Renal cortical epithelial cell (primary cell): Measurements from ENCODE around the gene ATP8A1. TPM values are rescaled to one million over a fixed set of nuclear protein-coding genes. Genes with fewer than 3 reads are reported as not detected.

ENCODE experiments used
- DNase-seq: peaks from one replicate; pipeline ENCODE4 v3.0.0-alpha.2; 2011; ENCODE audit warnings: low read depth
- total RNA-seq: library from RNA; depleted of rRNA; stranded (reverse); fragments of >200 nt; gene quantifications from 2 replicates; pipeline ENCODE4 v1.2.3, GENCODE V29; 2014

ATP8A1 gene
- total RNA-seq, 1 donor from 2014 or later, result 38.4 TPM

DNA sequence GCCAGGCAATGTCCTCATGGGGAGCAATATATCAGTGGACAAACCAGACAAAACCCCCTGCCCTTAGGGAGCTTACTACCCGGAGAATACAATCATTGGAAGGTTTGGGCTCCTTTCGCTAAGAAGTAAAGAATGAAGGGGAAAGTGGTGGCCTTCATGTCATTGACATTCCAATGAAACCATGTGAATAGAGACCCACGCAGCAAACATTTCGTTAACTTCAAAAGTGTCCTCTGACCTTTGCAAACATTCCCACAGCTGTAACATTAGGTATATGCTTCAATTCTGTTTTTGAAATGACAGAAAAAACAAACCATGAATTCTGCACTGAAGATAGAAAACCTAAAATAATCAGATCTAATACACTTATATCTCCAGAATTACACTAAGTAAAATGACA lies 7.0 kb downstream of the ATP8A1 start:
- no peak for DNase-seq

DNA sequence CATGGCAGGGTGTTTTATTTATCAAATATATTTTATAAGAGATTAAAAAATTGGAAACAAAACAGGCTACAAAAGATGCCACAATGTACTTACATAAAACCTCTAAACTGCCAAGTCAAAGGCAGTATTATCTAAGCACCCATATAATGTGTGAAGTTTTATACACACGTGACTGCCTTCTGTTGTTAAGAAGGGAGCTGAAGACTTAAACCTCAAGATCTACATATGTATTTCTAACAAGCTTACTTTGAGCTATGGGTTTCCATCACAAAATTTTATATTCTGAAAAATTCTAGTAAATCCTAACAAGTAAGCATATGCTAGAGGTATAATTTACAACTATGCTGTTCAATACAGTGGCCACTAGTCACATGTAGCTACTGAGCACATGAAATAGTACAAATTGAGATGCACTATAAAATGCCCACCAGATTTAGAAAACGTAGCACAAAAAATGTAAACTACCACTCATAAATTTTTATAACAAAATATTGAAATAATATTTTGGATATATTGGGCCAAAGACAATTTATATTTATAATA lies 9.8 kb downstream of the ATP8A1 start:
- DNase-seq, result no peak

DNA sequence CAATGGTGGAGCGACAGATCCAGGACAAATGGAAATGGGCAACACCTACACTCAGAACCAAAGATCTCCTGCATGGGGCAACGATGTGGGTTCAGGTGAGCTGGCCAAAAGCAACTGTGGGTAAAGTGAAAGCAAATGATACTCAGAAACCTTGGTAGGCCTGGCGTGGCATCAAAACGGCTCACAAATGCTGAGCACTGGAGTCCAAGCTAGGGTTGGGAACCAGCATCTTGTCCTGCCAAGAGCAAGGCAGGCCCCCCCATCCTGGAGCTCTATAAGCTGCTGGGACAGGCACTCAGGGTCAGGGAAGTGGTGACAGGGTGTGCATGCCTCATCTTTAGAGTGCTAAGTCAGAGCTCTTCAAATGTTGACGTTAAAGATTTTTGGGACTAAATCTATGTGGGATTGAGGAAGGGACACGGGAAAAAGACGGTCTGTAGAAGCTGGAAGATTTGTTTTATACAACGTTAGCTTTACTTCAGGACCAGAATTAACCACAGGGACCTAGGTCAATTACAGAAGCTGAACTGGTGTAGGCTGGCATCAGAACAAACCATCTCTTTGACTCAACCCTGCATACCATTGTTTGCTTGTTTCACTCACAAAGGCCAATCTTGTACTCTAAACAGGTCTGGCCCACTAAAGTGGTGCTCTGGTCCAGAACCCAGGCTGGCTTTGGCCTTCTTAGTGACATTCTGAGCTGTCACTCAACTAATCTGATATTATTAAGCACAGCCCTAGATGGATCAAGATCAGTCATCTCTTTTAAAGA lies 10.7 kb downstream of the ATP8A1 start:
- no peak for DNase-seq

DNA sequence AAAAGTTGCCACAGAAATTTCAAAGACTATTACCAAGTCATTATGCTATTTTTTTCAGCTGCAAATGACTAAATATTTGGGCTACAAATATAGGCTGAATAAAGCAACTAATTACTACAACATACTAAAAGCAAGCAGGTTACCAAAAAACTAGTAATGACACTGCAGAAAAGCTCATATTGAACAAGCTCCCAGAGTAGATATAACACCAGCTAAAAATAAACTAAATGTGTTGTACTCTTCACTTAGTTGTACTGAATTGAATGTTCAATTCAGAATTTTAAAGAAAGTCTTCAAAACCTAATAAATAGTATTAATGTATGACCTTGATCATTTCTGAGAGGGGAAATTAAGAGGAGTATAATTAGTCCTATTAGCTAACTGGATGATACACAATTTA lies 12.0 kb downstream of the ATP8A1 start:
- no peak for DNase-seq

DNA sequence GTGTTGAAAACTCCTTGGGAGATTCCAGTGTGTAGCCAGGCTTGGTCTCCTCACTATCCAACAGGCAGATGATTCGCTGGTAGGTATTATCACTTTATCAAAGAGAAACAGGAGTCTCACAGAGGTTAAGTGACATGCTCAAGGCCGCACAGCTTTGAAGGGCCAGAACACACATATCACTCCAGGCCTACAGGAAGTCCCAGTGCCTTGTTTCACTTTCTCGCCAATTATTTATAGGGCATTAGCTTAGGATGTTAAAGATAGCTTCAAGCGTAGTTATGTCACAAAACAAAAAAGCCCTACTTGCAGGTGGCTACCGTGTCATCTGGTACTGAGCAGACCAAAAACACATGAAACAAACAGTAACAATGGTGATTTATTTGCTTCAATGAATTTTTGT lies 13.2 kb downstream of the ATP8A1 start:
- no peak for DNase-seq

DNA sequence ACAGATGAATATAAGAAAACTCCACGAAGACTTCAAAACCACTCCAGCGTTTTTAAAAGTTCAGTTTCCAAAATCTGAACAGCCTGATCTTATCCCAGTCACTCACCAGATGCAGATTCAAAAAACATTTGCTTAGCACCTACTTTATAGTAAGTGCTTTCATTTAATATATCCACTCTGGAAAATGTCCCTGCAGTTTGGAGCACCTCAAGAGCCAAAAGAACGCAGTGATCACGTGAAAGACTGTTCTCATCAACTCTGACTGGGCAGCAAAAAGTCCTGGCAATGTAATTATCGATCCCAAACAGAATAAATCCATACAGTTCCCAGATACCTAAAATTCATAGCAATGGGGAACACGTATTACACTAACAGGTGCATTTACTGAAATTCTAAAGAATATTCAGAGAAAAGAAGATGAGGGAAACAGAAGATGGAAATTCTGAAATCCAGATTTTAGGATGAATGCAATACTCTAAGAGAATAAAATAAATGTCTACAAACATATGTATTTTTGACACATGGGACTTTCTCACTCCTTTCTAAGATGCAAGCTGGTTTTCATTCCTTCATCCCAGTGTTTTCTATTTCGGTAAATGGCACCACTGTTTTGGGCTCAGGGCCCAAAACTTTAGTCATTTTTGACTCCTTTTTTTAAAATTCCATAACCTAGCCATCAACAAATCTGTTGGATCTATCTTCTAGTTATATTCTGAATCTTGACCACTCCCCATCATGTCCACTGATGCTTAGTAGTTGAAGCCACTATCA lies 13.9 kb downstream of the ATP8A1 start:
- DNase-seq, result no peak

DNA sequence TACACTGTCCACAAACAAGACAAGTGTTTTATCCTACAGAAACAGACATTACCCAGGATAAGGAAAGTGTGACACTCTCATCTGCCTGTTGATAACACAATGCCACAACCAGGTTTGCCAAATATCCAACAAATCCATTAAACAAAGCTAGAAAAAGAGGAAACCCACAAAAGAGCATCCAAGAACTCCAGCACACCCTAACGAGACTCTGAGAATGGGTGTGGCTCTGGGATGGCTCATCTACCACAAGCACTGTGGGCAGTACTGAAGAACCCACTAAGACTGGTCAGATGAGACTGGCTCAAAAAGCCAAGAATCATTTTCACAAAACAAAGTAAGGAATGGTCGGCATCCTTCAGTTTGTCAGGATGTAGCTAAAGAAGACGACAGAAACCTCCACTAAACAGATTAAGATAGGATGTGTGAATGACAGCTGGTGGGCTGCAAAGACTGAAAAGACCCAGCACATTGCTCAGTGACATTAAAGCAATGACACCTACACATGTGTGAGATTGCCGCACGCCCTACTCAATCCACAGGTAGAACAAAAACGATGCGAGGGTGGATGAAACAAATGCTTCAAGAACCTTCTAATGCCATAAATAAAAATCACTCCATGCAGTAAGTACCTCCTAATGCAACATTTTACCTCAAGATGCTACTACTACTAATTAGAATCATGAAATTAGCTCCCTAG lies 14.7 kb downstream of the ATP8A1 start:
- no peak for DNase-seq

DNA sequence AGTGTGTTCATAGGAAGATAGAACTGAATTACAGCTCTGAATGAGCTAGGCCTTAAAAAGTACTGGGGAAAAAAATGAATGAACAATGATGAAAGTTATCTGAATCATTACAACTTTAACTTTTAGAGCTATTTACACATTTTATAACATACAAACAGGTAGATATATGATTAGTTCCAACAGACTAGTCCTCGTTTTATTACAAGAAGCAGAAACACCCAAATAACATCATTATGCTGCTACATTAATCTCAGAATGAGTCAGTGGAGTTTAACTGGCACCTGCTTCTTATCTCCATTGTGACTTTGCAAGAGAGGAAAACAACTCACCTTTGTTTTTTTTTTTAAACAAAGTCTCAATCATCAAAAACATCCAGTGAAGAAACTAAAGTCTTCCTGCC lies 15.2 kb downstream of the ATP8A1 start:
- DNase-seq, result no peak

DNA sequence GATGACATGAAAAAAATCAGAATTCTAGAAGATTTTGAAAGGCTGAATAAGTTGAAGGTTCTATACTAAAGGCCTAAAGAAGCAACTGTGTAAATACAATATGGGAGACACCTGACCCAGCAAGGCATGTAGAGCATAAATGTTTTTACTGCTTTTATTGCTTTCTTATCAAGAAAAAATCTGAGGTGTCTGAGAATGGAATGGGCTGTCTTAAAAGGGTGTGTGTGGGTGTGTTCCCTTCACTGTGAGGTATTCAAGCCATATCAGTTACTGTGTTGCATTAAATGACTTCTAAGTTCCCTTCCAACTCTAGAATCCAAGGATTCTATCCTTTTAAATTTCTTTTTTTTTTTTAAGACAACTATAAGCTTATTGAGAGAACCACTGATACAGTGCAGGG lies 15.7 kb downstream of the ATP8A1 start:
- peak; percentile 19 for DNase-seq

DNA sequence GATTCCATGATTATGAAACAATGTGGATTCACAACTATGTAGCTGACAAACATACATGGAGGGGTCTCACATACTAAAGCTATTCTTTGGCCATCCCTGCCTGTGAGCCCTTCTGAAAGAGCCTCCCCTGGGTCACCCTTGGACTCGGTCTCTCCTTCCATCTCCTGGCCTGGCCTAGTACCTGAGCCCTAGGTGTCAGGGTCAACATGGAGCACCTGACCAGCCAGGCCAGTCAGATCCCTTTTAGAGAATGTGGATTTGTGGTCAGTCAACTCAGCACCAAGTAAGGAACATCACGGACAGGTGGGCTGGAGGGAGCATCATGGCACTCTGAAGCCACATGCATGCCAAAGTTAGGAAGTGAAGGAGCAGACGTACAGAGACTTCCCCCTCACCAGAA lies 16.3 kb downstream of the ATP8A1 start:
- no peak for DNase-seq

DNA sequence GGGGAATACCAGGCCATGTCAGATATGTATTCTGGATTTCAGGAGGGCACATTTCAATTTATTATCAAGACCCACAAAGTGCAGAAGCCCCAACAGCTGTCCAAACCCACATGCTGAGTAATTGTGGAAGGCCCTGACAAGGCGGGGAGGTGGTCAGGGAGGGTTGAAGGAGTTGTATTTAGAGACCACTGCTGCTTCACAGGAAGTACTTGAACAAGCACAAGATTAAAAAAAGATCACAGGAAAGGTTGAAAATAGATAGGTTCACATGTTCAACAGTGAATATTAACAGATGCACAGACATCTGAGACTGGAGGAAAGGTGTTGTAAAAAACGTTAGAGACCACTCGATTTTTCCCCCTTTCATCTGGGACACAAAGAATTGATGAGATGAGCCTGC lies 17.9 kb downstream of the ATP8A1 start:
- DNase-seq, result no peak

DNA sequence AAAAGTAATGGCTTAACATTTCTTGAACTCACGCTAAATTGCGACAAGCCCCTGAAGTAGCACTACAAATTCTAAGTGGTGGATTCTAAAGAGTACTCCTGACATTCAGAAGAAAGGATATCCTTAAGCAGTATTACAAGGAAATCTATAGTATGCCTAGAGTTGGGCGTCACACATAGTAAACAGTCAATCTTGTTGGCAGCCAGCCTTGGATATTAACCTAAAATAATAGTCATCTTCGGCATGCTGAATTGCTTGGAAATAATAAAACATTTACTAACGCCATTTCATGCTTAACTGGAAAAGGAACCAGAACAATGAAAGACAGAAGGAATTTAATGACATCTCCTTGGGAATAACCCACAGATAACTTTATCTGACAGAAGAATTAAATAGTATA lies 18.6 kb downstream of the ATP8A1 start:
- DNase-seq, result no peak

DNA sequence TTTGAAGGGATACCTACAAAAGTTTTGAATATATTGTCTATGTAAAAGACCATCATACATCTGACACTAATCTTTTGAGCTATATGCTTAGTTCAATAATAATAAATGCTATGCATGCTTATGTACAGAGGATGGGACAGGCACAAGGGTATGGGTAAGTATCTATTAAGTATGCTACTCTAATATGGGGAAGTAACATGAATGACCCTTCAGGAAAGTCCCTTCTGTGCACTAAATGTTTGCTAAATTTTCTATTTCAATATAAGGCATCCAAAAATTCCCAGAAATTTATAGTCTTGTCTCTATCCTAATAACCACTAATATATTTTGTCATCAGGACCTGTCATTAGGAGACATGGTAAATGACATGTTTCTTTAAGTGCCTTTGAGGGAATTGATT lies 19.0 kb downstream of the ATP8A1 start:
- DNase-seq, result no peak

DNA sequence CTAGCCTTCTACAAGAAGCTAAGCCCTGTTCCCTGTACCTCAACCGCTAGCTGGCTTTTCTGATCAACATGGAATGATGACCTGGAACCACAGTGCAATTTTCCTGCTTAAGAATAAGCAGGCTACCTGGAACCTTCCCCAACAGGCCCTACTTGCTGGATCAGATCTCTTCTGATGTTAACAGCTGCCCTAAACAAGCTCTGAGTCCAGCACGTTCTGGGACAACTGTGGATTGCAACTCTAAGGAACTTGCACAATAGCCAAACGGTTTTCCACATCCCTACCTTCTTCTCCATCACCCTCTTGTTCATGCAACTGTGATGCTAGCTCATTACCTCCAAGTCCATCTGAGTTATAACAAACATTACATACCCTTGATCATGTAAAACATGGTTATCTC lies 19.8 kb downstream of the ATP8A1 start:
- no peak for DNase-seq

DNA sequence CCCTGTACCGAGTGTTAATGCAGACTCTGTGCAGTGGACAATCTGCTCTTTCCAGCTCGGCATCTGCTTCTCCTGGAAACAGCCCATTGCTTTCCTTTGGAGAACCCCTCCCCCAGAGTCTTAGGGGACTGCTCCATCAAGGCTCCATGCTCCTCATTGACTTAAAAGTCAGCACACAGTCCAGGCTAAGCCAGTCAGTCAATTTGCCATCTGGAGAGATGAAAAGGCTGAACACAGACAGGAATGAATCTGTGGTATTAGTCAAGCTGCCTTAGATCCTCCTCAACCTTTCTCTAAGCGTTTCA lies 20.3 kb downstream of the ATP8A1 start:
- no peak for DNase-seq

DNA sequence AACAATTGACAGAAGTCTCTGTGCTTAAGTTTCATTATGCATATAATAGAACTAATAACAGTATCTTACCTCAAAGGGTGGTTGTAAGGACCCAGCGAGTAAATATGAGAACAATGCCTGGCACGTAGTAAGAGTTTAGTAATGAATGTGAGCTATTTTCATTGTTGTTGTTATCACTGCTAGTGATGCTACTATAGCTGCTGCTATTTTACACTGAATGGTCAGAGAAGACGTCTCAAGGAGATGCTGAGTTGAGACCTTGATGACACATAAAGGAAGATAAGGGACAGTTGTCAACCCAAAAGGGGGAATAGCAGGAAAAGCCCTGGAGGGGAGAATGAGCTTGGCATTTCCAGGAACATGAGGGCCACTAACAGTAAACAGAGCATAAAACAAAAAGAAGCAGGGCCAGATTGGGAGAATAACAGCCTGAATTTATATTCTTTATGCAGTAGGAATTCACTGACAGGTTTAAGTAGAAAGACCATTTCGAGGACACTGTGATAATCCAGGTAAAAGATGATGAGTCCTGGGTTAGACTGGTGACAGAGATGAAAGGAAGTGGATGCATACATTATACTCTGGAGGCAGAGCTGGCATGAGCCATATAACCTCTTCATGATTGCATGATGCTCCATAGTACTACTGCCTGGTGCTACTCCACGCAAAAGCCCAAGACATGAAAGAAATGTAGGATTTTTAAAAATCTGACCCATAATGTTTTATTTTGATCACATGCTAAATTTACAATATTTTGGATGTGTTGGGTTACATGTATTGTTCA lies 23.1 kb downstream of the ATP8A1 start:
- DNase-seq, result no peak

DNA sequence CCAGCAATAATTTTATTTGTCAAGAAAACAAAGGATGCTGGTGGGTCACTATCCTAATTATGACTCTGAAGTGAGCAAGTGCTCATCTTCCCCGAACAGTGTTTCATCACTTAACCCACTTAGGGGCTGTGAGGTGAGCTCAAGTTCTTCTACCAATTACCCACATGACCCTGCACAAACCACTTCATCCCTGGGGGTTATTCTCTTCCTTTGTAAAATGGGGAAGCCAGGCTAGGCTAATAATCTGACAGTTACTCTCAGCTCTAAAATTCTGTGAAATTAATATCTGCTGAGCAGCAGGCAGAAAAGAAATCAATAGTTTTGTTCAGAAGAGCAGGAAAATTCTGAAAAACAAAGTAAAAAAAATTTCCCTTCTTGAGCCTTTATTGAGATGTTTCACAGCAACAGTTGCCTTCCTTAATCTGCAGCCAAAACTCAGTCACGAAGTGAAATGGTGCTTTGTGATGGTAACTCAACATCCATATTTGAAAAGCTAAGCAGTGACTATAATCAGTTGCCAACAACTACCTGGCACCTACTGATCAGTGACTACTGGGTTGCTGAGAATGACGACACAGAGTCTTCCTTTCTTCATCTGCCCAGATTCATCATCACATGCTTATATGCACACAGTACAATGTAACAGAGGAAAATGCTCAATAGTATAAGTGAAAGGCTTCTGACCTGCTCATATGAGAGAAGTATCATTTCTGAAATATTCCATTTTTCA lies 24.1 kb downstream of the ATP8A1 start:
- DNase-seq, result no peak

DNA sequence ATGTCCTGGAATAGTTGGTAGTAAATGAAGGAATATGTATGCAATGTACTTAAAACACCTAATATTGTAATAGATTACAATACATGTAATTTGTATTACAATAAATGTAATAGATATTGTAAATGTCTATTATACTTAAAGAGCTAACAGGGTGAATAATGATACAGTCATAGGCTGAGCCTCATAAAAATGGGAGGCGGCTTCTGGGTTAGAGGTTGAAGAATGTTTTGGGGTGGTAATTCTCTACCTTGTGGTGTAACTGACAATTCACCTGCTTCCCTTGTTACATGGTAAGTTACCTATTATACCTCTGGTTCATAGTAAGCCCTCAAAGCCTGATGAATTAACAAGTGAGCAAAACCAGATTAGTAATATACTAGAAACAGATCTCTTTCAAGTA lies 26.0 kb downstream of the ATP8A1 start:
- no peak for DNase-seq

DNA sequence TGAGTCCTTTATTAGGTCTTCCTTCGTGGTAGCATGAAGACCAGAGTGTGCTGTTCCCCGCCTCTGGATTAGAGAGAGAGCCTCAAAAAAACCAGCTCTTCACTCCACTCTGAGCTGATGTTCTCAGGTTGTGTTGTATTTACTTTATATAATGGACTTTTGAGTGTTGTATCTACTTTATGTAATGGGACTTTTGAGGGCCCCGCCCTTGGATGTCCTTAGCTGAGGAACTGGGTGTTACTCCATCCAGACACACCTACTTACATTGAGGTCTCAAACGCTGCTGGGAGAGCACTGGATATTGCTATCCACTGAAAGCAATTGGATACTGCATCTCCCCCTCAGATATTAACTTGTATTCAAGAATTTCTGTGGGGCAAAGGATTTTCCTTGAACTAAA lies 28.2 kb downstream of the ATP8A1 start:
- DNase-seq, result no peak

DNA sequence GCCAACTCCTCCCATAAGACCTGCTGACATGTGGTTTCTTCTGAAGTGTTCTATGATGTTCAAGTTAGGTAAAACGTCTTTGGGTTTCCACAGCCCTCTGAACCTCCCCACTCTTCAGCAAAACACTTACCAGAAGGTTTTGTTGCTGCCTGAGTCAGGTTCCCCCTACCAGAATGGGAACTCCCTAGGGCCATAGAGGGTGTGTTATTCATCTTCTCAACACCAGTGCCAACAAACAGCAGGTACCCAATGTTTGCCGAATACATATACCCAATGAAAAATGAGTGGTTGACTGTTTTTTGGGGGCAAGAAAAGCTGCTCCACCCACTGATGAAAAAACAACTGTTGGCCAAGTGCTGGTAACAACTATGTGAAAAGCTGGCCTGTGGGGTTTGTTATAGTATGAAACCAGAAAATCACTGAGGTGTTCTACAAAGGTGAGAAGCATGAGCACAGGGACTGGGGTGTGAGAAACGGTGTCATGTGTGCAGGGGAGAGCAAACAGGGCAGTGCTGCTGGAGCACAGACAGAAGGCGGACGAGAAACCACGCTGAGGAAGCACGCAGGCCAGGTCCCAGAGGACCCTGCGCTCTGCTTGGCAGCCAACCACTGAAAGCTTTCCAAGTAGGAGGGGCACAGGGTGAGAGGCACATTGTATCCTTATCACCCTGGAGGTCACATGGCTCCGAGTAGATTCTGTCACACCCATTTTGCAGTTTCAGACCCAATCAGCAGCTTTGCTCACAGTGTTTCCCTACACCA lies 28.8 kb downstream of the ATP8A1 start:
- DNase-seq, result no peak
